ENCODE results near the gene COA4.

COA4 gene

DNA sequence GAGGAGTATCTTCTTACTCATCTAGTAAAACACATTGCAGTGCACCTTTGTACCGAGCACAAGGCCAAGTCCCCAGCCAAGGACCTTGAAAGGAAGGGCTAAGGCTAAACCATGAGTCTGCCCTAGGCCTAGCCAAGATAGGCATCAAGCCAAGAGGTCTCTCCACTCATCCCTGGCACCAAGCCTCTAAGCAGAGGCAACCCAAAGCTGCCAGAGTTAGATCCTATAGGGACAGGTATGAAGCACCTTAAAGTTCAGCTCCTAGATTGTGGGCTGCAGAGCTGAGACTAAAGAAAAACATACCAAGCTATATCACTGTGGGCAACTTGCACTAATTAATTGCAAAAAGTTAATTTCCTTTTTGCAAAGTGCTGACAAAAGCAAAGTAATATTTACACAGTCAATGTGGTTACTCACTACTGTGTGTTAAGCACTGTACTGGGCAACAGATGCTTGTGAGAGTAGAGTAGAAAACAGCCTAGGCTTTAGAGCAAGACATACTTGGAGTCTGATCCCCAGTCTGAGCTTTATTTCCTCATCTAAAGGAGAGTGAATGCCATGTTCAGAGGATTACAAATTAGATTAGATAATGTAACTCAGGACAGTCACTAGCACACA is 7.2 kb downstream of the COA4 start:
- H3K4me1 ChIP-seq (ENCODE audit: control insufficient read depth, low read length), result no peaks in the 10 kb centered on the region; the same call in 1 of the 2 replicates
- no peaks in the 10 kb centered on the region for H3K9me3 ChIP-seq (ENCODE audit: control insufficient read depth, insufficient read depth, low read length)
- no peak overlapping the region for H3K4me2 ChIP-seq (ENCODE audit: low read length)
- H3F3A ChIP-seq (ENCODE audit: control insufficient read depth, insufficient read depth), result peaks cover 15% of the 10 kb centered on the region
- TF ChIP-seq EZH2phosphoT487 (IDR thresholded peaks at IDR 0.05; ENCODE audit: borderline replicate concordance, low read length), result no peak
- H3K27ac ChIP-seq (ENCODE audit: low read depth, low read length), result no peak overlapping the region
- H3K79me2 ChIP-seq (ENCODE audit: control insufficient read depth, low read length), result peaks cover 13% of the 10 kb centered on the region
- H3K27me3 ChIP-seq (ENCODE audit: control insufficient read depth, low read length), result no peaks in the 10 kb centered on the region
- H3K9me2 ChIP-seq (replicated peaks; ENCODE audit: control insufficient read depth, low read length), result no peaks in the 10 kb centered on the region
- peaks cover 60% of the 10 kb centered on the region for H3K36me3 ChIP-seq (ENCODE audit: control insufficient read depth, low read length)
- no peaks in the 10 kb centered on the region for H4K20me1 ChIP-seq (ENCODE audit: control insufficient read depth, insufficient read depth, low read depth, low read length)
- no peak overlapping the region for H3K4me3 ChIP-seq (ENCODE audit: low read length)

DNA sequence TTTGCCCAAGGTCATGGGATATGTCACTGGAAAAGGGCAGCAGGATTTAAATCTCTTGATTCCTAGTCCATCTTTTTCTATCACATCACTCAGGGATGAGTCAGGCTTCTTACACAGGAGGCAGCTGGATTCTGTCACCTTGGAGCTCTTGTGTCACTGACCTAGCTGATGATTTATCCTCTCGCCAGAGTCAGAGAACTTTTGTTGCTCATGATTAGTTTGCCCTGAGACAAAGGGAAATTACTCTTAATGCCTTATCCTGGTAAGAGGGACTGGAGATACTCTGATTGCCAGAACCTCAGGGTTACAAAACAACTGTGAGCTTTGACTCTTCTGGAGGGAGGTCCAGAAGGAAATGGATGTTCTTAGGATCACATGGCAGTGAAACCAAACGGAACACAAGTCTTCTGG is 10.1 kb downstream of the COA4 start:
- Histone ChIP-seq H3K79me2 (ENCODE audit: control insufficient read depth, low read length) (no peaks in the 10 kb centered on the region), H3K4me2 (ENCODE audit: low read length) (no peak overlapping the region), H3K27me3 (ENCODE audit: control insufficient read depth, low read length) (no peaks in the 10 kb centered on the region), H3F3A (ENCODE audit: control insufficient read depth, insufficient read depth) (peaks cover 15% of the 10 kb centered on the region), H3K9me3 (ENCODE audit: control insufficient read depth, insufficient read depth, low read length) (no peaks in the 10 kb centered on the region), H4K20me1 (ENCODE audit: control insufficient read depth, insufficient read depth, low read depth, low read length) (no peaks in the 10 kb centered on the region), H3K4me1 (ENCODE audit: control insufficient read depth, low read length) (no peaks in the 10 kb centered on the region), H3K9me2 (replicated peaks; ENCODE audit: control insufficient read depth, low read length) (no peaks in the 10 kb centered on the region), H3K27ac (ENCODE audit: low read depth, low read length) (no peak overlapping the region), H3K36me3 (ENCODE audit: control insufficient read depth, low read length) (peaks cover 57% of the 10 kb centered on the region), H3K4me3 (ENCODE audit: low read length) (no peak overlapping the region)
- TF ChIP-seq EZH2phosphoT487 (IDR thresholded peaks at IDR 0.05; ENCODE audit: borderline replicate concordance, low read length), result no peak
- TF ChIP-seq, protein P1, sequence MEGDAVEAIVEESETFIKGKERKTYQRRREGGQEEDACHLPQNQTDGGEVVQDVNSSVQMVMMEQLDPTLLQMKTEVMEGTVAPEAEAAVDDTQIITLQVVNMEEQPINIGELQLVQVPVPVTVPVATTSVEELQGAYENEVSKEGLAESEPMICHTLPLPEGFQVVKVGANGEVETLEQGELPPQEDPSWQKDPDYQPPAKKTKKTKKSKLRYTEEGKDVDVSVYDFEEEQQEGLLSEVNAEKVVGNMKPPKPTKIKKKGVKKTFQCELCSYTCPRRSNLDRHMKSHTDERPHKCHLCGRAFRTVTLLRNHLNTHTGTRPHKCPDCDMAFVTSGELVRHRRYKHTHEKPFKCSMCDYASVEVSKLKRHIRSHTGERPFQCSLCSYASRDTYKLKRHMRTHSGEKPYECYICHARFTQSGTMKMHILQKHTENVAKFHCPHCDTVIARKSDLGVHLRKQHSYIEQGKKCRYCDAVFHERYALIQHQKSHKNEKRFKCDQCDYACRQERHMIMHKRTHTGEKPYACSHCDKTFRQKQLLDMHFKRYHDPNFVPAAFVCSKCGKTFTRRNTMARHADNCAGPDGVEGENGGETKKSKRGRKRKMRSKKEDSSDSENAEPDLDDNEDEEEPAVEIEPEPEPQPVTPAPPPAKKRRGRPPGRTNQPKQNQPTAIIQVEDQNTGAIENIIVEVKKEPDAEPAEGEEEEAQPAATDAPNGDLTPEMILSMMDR (IDR thresholded peaks at IDR 0.05; ENCODE audit: low read depth, low read length, poor library complexity, severe bottlenecking), result no peak

DNA sequence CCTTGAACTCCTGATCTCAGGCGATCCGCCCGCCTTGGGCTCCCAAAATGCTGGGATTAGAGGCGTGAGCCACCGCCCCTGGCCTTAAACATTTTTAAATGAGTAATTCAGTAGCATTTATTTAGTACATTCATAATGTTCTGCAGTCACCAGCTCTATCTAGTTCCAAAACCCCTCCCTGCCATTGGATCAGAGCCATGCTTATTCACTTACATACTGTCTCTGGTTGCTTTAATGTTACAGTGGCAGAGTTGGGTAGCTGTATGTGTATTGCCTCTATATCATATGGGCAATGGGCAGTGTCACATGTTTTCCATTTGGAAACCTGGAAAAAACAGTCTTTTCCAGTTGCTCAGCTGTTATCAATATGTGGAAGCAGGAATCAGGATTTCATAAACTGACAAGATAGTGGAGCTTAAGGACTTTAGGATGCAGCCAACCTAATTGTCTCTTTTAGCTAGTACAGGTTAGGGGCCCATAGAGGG is 10.5 kb downstream of the COA4 start:
- H3K4me2 ChIP-seq (ENCODE audit: low read length), result no peak overlapping the region
- H3K4me1 ChIP-seq (ENCODE audit: control insufficient read depth, low read length), result no peaks in the 10 kb centered on the region
- no peaks in the 10 kb centered on the region for H3K27me3 ChIP-seq (ENCODE audit: control insufficient read depth, low read length)
- H3K9me3 ChIP-seq (ENCODE audit: control insufficient read depth, insufficient read depth, low read length), result no peaks in the 10 kb centered on the region
- peaks cover 15% of the 10 kb centered on the region for H3F3A ChIP-seq (ENCODE audit: control insufficient read depth, insufficient read depth)
- H3K9me2 ChIP-seq (replicated peaks; ENCODE audit: control insufficient read depth, low read length), result no peaks in the 10 kb centered on the region
- no peak overlapping the region for H3K4me3 ChIP-seq (ENCODE audit: low read length)
- H3K27ac ChIP-seq (ENCODE audit: low read depth, low read length), result no peak overlapping the region
- peaks cover 57% of the 10 kb centered on the region for H3K36me3 ChIP-seq (ENCODE audit: control insufficient read depth, low read length)
- no peaks in the 10 kb centered on the region for H4K20me1 ChIP-seq (ENCODE audit: control insufficient read depth, insufficient read depth, low read depth, low read length)
- H3K79me2 ChIP-seq (ENCODE audit: control insufficient read depth, low read length), result no peaks in the 10 kb centered on the region
- TF ChIP-seq EZH2phosphoT487 (IDR thresholded peaks at IDR 0.05; ENCODE audit: borderline replicate concordance, low read length), result no peak
- TF ChIP-seq, protein P1 (IDR thresholded peaks at IDR 0.05; ENCODE audit: low read depth, low read length, poor library complexity, severe bottlenecking), result no peak

DNA sequence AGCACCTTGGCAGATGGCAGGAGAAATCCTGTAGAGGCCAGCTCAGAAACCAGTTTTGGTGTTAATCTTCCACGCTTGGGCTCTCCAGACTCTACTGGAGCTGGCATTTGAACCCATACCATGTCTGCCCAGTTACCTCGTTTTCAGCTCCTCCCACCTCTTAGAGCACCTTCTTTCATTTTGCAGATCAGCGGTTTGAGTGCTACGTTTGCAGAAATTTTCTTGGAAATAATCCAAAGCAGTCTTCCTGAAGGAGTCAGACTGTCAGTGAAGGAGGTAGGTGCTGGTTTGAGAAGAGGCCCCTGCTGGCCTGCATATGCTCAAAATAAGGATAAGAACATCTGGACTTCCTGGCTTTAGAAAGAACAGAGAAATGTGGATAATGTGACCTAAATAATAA is 13.7 kb downstream of the COA4 start:
- H3K79me2 ChIP-seq (ENCODE audit: control insufficient read depth, low read length), result no peaks in the 10 kb centered on the region
- no peak overlapping the region for H3K27ac ChIP-seq (ENCODE audit: low read depth, low read length)
- H3K4me1 ChIP-seq (ENCODE audit: control insufficient read depth, low read length), result no peaks in the 10 kb centered on the region
- H3K4me3 ChIP-seq (ENCODE audit: low read length), result no peak overlapping the region
- no peak overlapping the region for H3K4me2 ChIP-seq (ENCODE audit: low read length)
- H3K36me3 ChIP-seq (ENCODE audit: control insufficient read depth, low read length), result peaks cover 47% of the 10 kb centered on the region
- H4K20me1 ChIP-seq (ENCODE audit: control insufficient read depth, insufficient read depth, low read depth, low read length), result no peaks in the 10 kb centered on the region
- no peaks in the 10 kb centered on the region for H3K27me3 ChIP-seq (ENCODE audit: control insufficient read depth, low read length)
- H3K9me3 ChIP-seq (ENCODE audit: control insufficient read depth, insufficient read depth, low read length), result no peaks in the 10 kb centered on the region
- TF ChIP-seq, protein P1 (IDR thresholded peaks at IDR 0.05; ENCODE audit: low read depth, low read length, poor library complexity, severe bottlenecking), result no peak
- no peak for TF ChIP-seq EZH2phosphoT487 (IDR thresholded peaks at IDR 0.05; ENCODE audit: borderline replicate concordance, low read length)
- H3K9me2 ChIP-seq (replicated peaks; ENCODE audit: control insufficient read depth, low read length), result no peaks in the 10 kb centered on the region
- H3F3A ChIP-seq (ENCODE audit: control insufficient read depth, insufficient read depth), result peaks cover 7% of the 10 kb centered on the region

Data from DOHH2 (cell line).